Large intestine (tissue), 3 donors: ENCODE results near the gene IFFO2. TPM values are rescaled to one million over a fixed set of nuclear protein-coding genes. Genes with fewer than 3 reads are reported as not detected.

Source experiments
- DNase-seq, 2 donors: peaks; one replicate each; pipeline versions ENCODE4 v3.0.0 to v3.0.0-alpha.2; 2013
- H3K27ac ChIP-seq: one replicate; pipeline ENCODE4 v1.5.1; 2013; ENCODE audit warnings: low read length
- H3K27me3 ChIP-seq: 2 replicates; pipeline ENCODE4 v1.6.1; 2013; ENCODE audit warnings: low read length; ENCODE audit not compliant: control insufficient read depth, insufficient read depth
- H3K36me3 ChIP-seq: 2 replicates; pipeline ENCODE4 v1.6.1; 2013; ENCODE audit warnings: low read length; ENCODE audit not compliant: control insufficient read depth, insufficient read depth
- H3K4me1 ChIP-seq: one replicate; pipeline ENCODE4 v1.6.1; 2013; ENCODE audit warnings: low read length; ENCODE audit not compliant: control insufficient read depth, insufficient read depth
- H3K4me3 ChIP-seq: one replicate; pipeline ENCODE4 v1.5.1; 2013; ENCODE audit warnings: low read length
- H3K9me3 ChIP-seq: one replicate; pipeline ENCODE4 v1.6.1; 2013; ENCODE audit warnings: mild to moderate bottlenecking, low read depth, low read length, moderate library complexity; ENCODE audit not compliant: control insufficient read depth
- WGBS: methylation state at CpG from one replicate; pipeline ENCODE4 v1.1.5; 2013; ENCODE audit warnings: low lambda C conversion rate; ENCODE audit not compliant: insufficient coverage; 5-methylcytosine and 5-hydroxymethylcytosine counted together
- polyA plus RNA-seq: library from polyadenylated mRNA; unstranded; fragments of 120-200 nt; gene quantifications from one replicate; pipeline ENCODE4 v1.2.1, GENCODE V29; 2013

Gene IFFO2
- polyA plus RNA-seq, 1 donor: 3.4 TPM

DNA sequence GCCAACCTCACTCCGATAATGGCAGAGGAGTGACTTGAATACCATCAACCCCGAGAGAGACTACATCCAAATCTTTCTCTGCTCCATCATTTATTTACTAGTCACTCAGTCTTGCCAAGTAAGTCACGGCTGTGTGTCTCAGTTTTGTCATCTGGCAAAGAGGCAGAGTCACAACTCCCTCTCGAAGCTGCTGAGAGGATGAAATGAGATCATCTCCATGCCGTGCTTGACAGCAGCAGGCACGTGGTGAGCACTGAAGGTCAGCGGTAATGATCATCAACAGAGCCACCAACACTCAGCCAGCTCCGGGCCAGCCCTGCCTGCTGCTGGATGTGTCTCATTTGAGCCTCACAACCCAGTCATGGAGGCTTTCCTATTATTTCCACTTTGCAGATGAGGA, 74.0 kb downstream of the IFFO2 start:
- H3K4me3 ChIP-seq: no peak overlapping the region
- H3K9me3 ChIP-seq: no peaks in the 10 kb centered on the region
- H3K27ac ChIP-seq: no peak overlapping the region
- no peak for DNase-seq
- no peaks in the 10 kb centered on the region for H3K4me1 ChIP-seq
- no CpG with 5 or more reads among the region's 8 CpGs for WGBS
- H3K27me3 ChIP-seq: peaks cover 30% of the 10 kb centered on the region
- H3K36me3 ChIP-seq: no peaks in the 10 kb centered on the region

GRCh38 chr1:18881642-18882431, 74.6 kb downstream of the IFFO2 start:
- Histone ChIP-seq H3K36me3 (no peaks in the 10 kb centered on the region), H3K4me1 (no peaks in the 10 kb centered on the region), H3K4me3 (no peak overlapping the region), H3K27me3 (peaks cover 30% of the 10 kb centered on the region), H3K27ac (no peak overlapping the region), H3K9me3 (no peaks in the 10 kb centered on the region)
- DNase-seq: no peak
- no CpG with 5 or more reads among the region's 24 CpGs for WGBS

DNA sequence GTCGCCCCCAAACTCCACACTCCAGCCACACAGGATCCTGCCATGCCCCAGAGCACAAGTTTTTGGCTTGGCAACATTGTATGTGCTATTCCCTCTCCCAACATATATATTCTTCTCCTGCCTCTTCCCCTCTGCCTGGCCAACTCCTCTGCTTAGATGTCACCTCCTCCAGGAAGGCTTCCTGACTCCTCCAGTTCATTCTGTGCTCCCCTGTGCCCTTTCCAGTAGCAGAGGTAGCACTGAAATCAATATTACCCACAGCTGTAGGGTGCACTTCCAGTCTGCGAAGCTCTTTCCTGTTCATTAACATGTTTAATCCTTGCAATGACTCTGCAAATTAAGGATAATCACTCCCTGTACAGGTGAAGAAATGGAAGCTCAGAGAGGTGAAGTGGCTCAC, 75.3 kb downstream of the IFFO2 start:
- 100% methylated on average over 1 of the region's 2 CpGs for WGBS
- DNase-seq: no peak
- H3K27ac ChIP-seq: no peak overlapping the region

GRCh38 chr1:18880585-18880984, 75.9 kb downstream of the IFFO2 start:
- Histone ChIP-seq H3K4me3 (no peak overlapping the region), H3K27me3 (peaks cover 30% of the 10 kb centered on the region), H3K36me3 (no peaks in the 10 kb centered on the region), H3K9me3 (no peaks in the 10 kb centered on the region), H3K4me1 (no peaks in the 10 kb centered on the region), H3K27ac (no peak overlapping the region)
- no peak for DNase-seq
- no CpG with 5 or more reads among the region's 1 CpG for WGBS

More for the DNA sequence above, 75.3 kb downstream of the IFFO2 start:
- H3K27me3 ChIP-seq: peaks cover 30% of the 10 kb centered on the region
- no peak overlapping the region for H3K4me3 ChIP-seq
- no peaks in the 10 kb centered on the region for H3K36me3 ChIP-seq
- H3K9me3 ChIP-seq: no peaks in the 10 kb centered on the region
- no peaks in the 10 kb centered on the region for H3K4me1 ChIP-seq

DNA sequence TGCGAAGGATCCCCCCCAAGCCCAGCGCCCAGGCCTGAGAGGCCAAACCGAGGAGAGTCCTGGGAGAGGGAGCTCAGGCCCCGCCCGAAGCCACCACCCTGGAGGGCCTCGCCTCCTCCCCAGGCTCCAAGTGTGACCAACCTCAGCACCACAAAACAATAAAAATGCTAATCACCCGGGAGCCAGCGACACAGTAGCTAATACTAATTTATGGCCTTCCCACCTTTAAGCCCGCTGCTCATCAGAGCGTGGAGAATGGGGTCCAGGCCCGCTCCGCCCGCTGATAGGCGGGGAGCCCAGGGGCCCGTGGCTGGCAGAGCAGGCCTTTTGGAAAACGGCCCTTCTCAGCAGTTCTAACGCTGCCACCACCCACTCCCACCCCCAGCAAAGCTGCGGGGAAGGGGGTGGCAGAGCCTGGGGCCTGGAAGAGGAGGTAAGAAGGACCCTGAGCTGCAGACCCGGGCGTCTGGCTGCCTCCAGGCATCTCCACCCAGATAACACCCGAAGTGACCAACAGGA, 76.6 kb downstream of the IFFO2 start:
- Histone ChIP-seq H3K27me3 (peaks cover 28% of the 10 kb centered on the region), H3K36me3 (no peaks in the 10 kb centered on the region), H3K27ac (no peak overlapping the region), H3K9me3 (no peaks in the 10 kb centered on the region), H3K4me3 (no peak overlapping the region), H3K4me1 (no peaks in the 10 kb centered on the region)
- DNase-seq: no peak
- WGBS: no CpG with 5 or more reads among the region's 21 CpGs

DNA sequence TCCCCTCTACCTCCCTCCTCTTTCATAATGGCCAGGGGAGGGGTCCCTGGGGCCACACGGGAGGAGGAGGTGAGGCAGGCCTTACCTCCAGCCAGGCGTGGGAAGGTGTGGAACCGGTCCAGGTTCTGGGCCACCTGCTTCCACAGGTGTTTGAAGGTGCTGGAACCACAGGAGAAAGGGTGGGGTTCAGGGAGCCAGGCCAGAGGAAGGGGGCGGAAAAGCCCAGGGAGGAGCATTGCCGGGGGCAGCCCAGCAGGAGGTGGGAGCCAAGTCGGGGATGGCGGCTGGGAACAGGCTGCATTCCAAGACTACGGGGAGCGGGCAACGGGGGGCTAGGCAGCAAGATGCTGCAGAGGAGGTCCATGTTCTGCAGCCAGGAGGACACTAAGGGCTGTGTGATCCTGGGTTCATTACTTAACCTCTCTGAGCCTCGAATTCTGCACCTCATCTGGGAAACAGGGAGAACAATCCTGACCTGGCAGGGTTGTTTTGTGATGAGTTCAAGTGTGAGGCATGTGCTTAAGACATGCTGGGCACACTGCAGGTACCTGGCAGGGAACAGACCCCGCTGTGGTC, 77.2 kb downstream of the IFFO2 start:
- Histone ChIP-seq H3K27ac (no peak overlapping the region), H3K27me3 (peaks cover 24% of the 10 kb centered on the region), H3K36me3 (no peaks in the 10 kb centered on the region), H3K4me3 (no peak overlapping the region), H3K9me3 (no peaks in the 10 kb centered on the region), H3K4me1 (no peaks in the 10 kb centered on the region)
- no peak for DNase-seq
- no CpG with 5 or more reads among the region's 12 CpGs for WGBS

- no peaks in the 10 kb centered on the region for H3K9me3 ChIP-seq
- DNase-seq: no peak
- 88% methylated on average over 2 of the region's 12 CpGs for WGBS
- H3K36me3 ChIP-seq: no peaks in the 10 kb centered on the region
- H3K27me3 ChIP-seq: peaks cover 23% of the 10 kb centered on the region
- no peak overlapping the region for H3K27ac ChIP-seq
- no peaks in the 10 kb centered on the region for H3K4me1 ChIP-seq
- no peak overlapping the region for H3K4me3 ChIP-seq
Observed at GRCh38 chr1:18878538-18879214, 77.8 kb downstream of the IFFO2 start.

DNA sequence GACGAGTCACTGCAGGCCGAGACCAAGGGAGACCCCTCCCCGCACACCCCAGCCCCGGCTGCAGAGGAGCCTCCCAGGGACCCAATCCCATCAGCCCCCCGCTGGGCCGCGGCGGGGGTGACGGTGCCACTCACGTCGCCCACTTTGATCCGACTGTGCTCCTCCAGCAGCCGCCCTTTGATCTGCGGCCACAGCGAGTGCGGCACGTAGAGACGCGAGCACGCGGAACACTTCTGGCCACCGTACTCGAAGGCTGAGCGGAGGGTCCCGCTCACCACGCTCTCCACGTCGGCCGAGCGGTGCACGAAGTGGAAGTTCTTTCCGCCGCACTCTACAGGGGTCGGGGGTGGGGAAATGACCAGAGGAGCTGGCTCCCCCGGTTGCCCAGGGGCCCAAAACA, 79.2 kb downstream of the IFFO2 start:
- no peak for DNase-seq
- Histone ChIP-seq H3K27ac (no peak overlapping the region), H3K27me3 (peaks cover 23% of the 10 kb centered on the region), H3K4me1 (no peaks in the 10 kb centered on the region), H3K36me3 (no peaks in the 10 kb centered on the region), H3K4me3 (no peak overlapping the region), H3K9me3 (no peaks in the 10 kb centered on the region)
- WGBS: no CpG with 5 or more reads among the region's 35 CpGs

GRCh38 chr1:18876210-18876609, 80.3 kb downstream of the IFFO2 start:
- DNase-seq: no peak
- Histone ChIP-seq H3K4me1 (no peaks in the 10 kb centered on the region), H3K9me3 (no peaks in the 10 kb centered on the region), H3K4me3 (no peak overlapping the region), H3K27me3 (peaks cover 23% of the 10 kb centered on the region), H3K36me3 (no peaks in the 10 kb centered on the region), H3K27ac (no peak overlapping the region)
- no CpG with 5 or more reads among the region's 10 CpGs for WGBS

- no peak for DNase-seq
- 80% methylated on average over 1 of the region's 3 CpGs for WGBS
- no peak overlapping the region for H3K4me3 ChIP-seq
- no peaks in the 10 kb centered on the region for H3K9me3 ChIP-seq
- no peaks in the 10 kb centered on the region for H3K4me1 ChIP-seq
- no peaks in the 10 kb centered on the region for H3K36me3 ChIP-seq
- no peak overlapping the region for H3K27ac ChIP-seq
- H3K27me3 ChIP-seq: peaks cover 19% of the 10 kb centered on the region
Observed at GRCh38 chr1:18875796-18876128, 80.7 kb downstream of the IFFO2 start.
